Measurements from ENCODE around the gene SORCS1. TPM values are rescaled to one million over a fixed set of nuclear protein-coding genes. Genes with fewer than 3 reads are reported as not detected.

Gene SORCS1
- polyA plus RNA-seq, 1 of the 3 experiments (the other 2 are of a cell fraction), result 0.66 TPM

GRCh38 chr10:106765241-106765754 lies 399.2 kb downstream of the SORCS1 start:
- Histone ChIP-seq H3K9ac (no peak overlapping the region), H3K27me3 (ENCODE audit: insufficient read depth) (no peaks in the 10 kb centered on the region), H2AFZ (ENCODE audit: low read depth) (no peak overlapping the region), H3F3A (replicated peaks; ENCODE audit: insufficient read depth) (no peaks in the 10 kb centered on the region), H3K4me3 (ENCODE audit: low read depth in 2 of 2, low read length in 1 of 2) (no peak overlapping the region), H3K79me2 (ENCODE audit: insufficient read depth) (no peaks in the 10 kb centered on the region), H3K36me3 (replicated peaks in 1 of 2; ENCODE audit: control insufficient read depth in 1 of 2, insufficient read depth in 2 of 2, low read length in 1 of 2) (no peaks in the 10 kb centered on the region), H3K9me3 (no peaks in the 10 kb centered on the region), H3K27ac (ENCODE audit: low read depth in 2 of 2, low read length in 1 of 2) (no peak overlapping the region), H3K4me1 (ENCODE audit: control insufficient read depth in 1 of 2, insufficient read depth in 2 of 2, low read depth in 1 of 2, low read length in 1 of 2) (peaks cover 0 to 13% of the 10 kb centered on the region in 2 experiments; a peak in 2 of 4 replicates), H3K4me2 (no peak overlapping the region), H4K20me1 (ENCODE audit: insufficient read depth) (no peaks in the 10 kb centered on the region), H3K9me2 (no peaks in the 10 kb centered on the region)
- ChIA-PET POLR2A (no interaction called here), CTCF (interaction anchor here (1.6 to 3.0 kb wide), 3 partner anchors 11 to 261 kb away, joined by 3 to 11 read pairs (median 5); no protein-coding TSS in a partner anchor)
- no peak for DNase-seq
- WGBS (ENCODE audit: low lambda C conversion rate), result 50% methylated on average over 1 of the region's 1 CpG
- TF ChIP-seq CTCF (IDR thresholded peaks at IDR 0.05), result no peak
- TF ChIP-seq ELF1 (IDR thresholded peaks at IDR 0.05), result no peak
- TF ChIP-seq POLR2AphosphoS5 (IDR thresholded peaks at IDR 0.05; ENCODE audit: low read depth, low read length), result no peak
- TF ChIP-seq TCF12 (IDR thresholded peaks at IDR 0.05), result no peak
- no peak for TF ChIP-seq MEF2A (IDR thresholded peaks at IDR 0.05; ENCODE audit: borderline replicate concordance, low read depth)
- no peak for TF ChIP-seq PBX3 (IDR thresholded peaks at IDR 0.05)
- TF ChIP-seq EP300 (IDR thresholded peaks at IDR 0.05; ENCODE audit: borderline replicate concordance in 1 of 2, low read depth in 1 of 2, low read length in 1 of 2), result no peak
- TF ChIP-seq FOXM1 (IDR thresholded peaks at IDR 0.05; ENCODE audit: low read depth), result no peak
- TF ChIP-seq RAD21 (IDR thresholded peaks at IDR 0.05; ENCODE audit: low read length), result no peak; the same call in 1 of the 2 replicates
- no peak for TF ChIP-seq ZBTB33 (IDR thresholded peaks at IDR 0.05; ENCODE audit: borderline replicate concordance, low read depth)
- no peak for TF ChIP-seq USF2 (IDR thresholded peaks at IDR 0.05; ENCODE audit: borderline replicate concordance, low read depth, low read length)

GRCh38 chr10:106764360-106764759 lies 400.1 kb downstream of the SORCS1 start:
- no peaks in the 10 kb centered on the region for H3K36me3 ChIP-seq (replicated peaks in 1 of 2; ENCODE audit: control insufficient read depth in 1 of 2, insufficient read depth in 2 of 2, low read length in 1 of 2)
- POLR2A ChIA-PET, result no interaction called here
- peaks cover 0 to 13% of the 10 kb centered on the region in 2 experiments; a peak in 2 of 4 replicates for H3K4me1 ChIP-seq (ENCODE audit: control insufficient read depth in 1 of 2, insufficient read depth in 2 of 2, low read depth in 1 of 2, low read length in 1 of 2)
- no peak overlapping the region for H3K4me3 ChIP-seq (ENCODE audit: low read depth in 2 of 2, low read length in 1 of 2)
- no peaks in the 10 kb centered on the region for H3K9me2 ChIP-seq
- H3K79me2 ChIP-seq (ENCODE audit: insufficient read depth), result no peaks in the 10 kb centered on the region
- H3K9me3 ChIP-seq, result no peaks in the 10 kb centered on the region
- H3K9ac ChIP-seq, result no peak overlapping the region
- CTCF ChIA-PET, result interaction anchor here (1.6 to 2.4 kb wide), 2 partner anchors 12 to 261 kb away, joined by 3 to 5 read pairs; no protein-coding TSS in a partner anchor
- 58% methylated on average over 6 of the region's 6 CpGs for WGBS (ENCODE audit: low lambda C conversion rate)
- no peak overlapping the region for H2AFZ ChIP-seq (ENCODE audit: low read depth)
- H3K27ac ChIP-seq (ENCODE audit: low read depth in 2 of 2, low read length in 1 of 2), result no peak overlapping the region
- H4K20me1 ChIP-seq (ENCODE audit: insufficient read depth), result no peaks in the 10 kb centered on the region
- no peaks in the 10 kb centered on the region for H3K27me3 ChIP-seq (ENCODE audit: insufficient read depth)
- no peak overlapping the region for H3K4me2 ChIP-seq
- H3F3A ChIP-seq (replicated peaks; ENCODE audit: insufficient read depth), result no peaks in the 10 kb centered on the region
- DNase-seq, result no peak
- TF ChIP-seq MAX (IDR thresholded peaks at IDR 0.05; ENCODE audit: low read depth) (no peak), NFIC (IDR thresholded peaks at IDR 0.05; ENCODE audit: borderline replicate concordance) (no peak), GATA2 (CRISPR knock-in tag; IDR thresholded peaks at IDR 0.05) (no peak), ZBTB33 (IDR thresholded peaks at IDR 0.05; ENCODE audit: borderline replicate concordance, low read depth) (no peak), TEAD4 (IDR thresholded peaks at IDR 0.05; ENCODE audit: borderline replicate concordance, insufficient read depth) (no peak)
